Adrenal gland (tissue), 5 donors: Measurements from ENCODE around the gene KIAA0586.
"Not testable (repeated sequence)": the region's sequence is repeated elsewhere in the genome, so short reads cannot be mapped to it uniquely, and the experiment has no call there.

Experiments used
- POLR2A ChIP-seq, 2 donors: fragments of 450-650 bp; IDR thresholded peaks; one replicate each; pipeline ENCODE4 v1.6.1; 2017; ENCODE audit warnings: antibody characterized with exemption in 2 of 2, mild to moderate bottlenecking in 2 of 2, moderate library complexity in 1 of 2
- TF ChIP-seq, protein P1 (sequence below), 6 experiments: fragments of 450-650 bp in 4 of 6; fragments of 200-600 bp in 2 of 6; sonication (generic) in 1 of 6; IDR thresholded peaks; 1 replicate in 5 of 6; 2 replicates in 1 of 6; pipeline versions ENCODE4 v1.5.1 to v1.8.0; 2016 to 2021; ENCODE audit warnings: antibody characterized with exemption in 6 of 6, mild to moderate bottlenecking in 2 of 6, moderate library complexity in 1 of 6
- donor health status: DM: no; HTN: no; CAD: no.

DNA sequence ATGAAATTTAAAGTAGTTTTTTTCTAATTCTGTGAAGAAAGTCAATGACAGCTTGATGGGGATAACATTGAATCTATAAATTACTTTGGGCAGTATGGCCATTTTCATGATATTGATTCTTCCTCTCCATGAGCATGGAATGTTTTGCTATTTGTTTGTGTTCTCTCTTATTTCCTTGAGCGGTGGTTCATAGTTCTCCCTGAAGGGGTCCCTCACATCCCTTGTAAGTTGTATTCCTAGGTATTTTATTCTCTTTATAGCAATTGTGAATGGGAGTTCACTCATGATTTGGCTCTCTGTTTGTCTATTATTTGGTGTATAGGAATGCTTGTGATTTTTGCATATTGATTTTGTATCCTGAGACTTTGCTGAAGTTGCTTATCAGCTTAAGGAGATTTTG is 153.9 kb downstream of the KIAA0586 start:
- TF ChIP-seq, protein P1, sequence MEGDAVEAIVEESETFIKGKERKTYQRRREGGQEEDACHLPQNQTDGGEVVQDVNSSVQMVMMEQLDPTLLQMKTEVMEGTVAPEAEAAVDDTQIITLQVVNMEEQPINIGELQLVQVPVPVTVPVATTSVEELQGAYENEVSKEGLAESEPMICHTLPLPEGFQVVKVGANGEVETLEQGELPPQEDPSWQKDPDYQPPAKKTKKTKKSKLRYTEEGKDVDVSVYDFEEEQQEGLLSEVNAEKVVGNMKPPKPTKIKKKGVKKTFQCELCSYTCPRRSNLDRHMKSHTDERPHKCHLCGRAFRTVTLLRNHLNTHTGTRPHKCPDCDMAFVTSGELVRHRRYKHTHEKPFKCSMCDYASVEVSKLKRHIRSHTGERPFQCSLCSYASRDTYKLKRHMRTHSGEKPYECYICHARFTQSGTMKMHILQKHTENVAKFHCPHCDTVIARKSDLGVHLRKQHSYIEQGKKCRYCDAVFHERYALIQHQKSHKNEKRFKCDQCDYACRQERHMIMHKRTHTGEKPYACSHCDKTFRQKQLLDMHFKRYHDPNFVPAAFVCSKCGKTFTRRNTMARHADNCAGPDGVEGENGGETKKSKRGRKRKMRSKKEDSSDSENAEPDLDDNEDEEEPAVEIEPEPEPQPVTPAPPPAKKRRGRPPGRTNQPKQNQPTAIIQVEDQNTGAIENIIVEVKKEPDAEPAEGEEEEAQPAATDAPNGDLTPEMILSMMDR (IDR thresholded peaks at IDR 0.05): not testable (repeated sequence)
- not testable (repeated sequence) for TF ChIP-seq POLR2A (IDR thresholded peaks at IDR 0.05)
